COLO829 (cell line): ENCODE data around the gene DENND2A.
"Not testable (repeated sequence)": the region's sequence is repeated elsewhere in the genome, so short reads cannot be mapped to it uniquely, and the experiment has no call there.

ENCODE experiments used
- DNase-seq: peaks from one replicate; pipeline ENCODE4 v3.0.0; 2012; ENCODE audit warnings: low spot score

Gene DENND2A

DNA sequence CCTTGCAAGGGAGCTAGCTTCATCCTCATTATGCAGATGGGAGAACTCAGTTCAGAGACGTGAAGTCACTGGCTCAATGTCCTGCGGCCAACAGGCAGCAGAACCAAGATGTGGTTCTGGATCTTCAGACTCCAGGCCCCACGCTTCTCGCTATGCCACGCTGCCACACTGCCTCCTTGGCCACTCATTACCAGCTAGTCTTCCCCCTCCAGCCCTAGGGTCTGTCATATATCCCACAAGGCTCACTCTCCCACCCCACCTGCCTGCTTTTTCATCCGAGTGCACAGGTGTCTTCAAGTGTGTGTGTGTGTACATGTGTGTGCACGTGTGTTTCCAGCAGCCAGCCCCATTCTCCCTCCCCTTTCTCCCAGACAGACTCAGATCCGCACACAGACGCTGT lies 53.4 kb downstream of the DENND2A start:
- DNase-seq = no peak

DNA sequence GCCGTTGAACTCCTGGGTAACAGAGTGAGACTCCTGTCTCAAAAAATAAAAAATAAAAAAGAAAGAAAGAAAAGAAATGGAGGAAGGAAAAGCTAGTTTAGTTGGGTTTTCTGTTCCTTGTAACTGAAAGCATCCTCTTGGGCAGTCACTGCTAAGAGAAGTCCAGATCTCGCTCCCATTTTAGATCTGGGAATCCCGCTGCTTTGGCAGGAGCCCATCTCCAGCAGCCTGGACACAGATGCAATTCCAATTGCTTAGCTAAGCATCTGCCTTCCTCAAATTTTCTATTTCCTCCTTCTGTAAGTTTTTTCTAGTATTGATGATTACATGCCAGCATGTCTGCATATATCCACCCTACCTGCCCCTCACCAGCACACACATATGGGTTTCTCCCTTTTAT lies 54.1 kb downstream of the DENND2A start:
- DNase-seq = no peak

DNA sequence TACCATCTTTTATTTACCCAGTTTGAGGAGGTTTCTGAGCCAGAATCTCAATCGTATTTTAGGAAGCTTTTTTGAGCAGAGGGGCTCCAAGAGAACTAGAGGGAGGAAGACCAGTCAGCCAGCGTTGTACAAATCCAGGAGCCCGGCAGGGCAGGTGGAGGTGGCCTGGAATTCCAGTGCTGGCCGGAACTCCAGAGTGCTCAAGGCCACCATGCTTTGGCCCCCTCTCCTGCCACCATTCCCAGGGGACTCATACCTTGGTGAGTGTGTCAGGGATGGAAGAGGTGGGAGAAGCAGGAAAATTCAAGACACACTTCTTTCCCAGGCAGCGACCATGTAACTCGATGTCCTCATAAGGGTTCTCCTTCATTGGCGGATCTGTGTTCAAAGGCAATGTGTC lies 55.3 kb downstream of the DENND2A start:
- DNase-seq = no peak

DNA sequence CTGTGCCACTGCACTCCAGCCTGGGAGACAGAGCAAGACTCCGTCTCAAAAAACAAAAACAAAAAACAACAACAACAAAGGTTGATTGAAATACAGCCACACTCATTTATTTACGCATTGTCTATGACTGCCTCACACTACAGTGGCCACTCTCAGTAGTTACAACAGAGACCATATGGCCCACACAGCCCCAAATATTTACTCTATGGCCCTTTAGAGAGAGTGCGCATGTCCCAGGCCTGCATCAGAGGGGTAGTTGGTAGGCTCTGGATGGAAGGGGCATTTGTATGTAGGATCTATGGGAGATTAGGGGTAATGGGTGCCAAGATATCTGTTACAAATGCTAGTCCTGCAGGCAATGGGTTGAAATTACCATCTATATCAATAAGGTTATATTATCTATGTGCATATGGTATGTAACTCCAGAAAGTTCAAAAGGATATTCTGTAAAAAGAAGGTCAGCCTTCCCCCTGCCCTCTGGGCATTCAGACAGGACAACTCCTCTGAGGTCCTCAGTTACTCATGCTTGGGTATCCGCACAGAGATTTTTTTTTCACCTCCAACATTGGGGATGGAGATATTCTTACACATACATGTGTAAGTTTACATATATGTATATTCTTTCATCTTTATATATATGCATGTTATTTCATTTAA lies 56.3 kb downstream of the DENND2A start:
- DNase-seq = no peak

DNA sequence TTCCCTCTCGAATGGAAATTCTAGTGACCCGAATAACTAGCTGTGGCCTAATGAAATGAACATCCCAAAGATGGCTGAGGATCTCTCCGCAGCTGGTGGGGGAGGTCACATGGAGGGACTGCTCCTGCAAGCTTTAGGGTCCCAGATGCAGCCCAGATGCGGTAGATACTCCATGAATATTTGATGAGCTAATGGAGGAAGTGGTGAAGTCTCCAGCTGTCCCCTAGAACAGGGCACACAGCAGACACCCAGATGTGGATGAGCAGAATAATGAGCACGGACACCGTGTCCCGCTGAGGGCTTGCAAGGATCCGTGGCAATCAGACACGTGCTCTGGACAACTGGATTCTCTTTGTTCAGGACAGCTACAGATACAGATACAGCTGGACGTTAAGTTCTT lies 59.2 kb downstream of the DENND2A start:
- no peak for DNase-seq

DNA sequence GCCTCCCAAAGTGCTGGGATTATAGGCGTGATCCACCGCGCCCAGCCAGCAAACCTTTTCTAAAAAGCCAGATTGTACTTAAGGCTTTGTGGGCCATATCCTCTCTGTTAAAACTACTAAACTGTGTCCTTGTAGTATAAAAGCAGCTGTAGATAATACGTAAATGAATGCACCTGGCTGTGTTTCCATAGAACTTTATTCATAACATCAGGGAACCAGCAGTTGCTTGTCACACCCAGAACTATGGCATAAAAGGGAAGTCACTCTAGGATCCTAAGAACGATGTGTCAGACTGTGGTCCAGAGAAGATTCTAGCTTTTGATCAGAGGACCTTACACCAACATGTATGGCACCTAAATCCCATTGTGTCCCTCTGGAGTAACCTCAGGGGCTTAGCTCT lies 63.0 kb downstream of the DENND2A start:
- no peak for DNase-seq

DNA sequence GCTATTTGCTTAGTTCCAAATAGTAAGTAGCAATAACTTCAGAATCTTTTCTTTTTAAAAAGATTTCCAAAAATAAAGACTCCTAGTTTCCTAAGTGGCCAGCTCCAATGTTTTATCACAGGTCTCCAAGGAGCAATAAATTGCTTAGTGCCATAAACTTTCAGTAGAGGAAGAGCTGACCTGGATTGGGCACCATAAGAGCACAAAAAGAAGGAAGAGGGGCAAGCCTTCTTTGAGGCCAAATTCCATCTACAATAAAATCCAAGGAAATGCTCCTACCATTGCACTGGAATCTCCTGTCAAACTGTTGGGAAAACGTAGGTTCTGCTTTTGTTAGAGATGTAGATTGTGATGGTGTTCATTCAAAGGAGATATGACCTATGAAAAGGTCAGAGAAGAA lies 64.0 kb downstream of the DENND2A start:
- DNase-seq = no peak

DNA sequence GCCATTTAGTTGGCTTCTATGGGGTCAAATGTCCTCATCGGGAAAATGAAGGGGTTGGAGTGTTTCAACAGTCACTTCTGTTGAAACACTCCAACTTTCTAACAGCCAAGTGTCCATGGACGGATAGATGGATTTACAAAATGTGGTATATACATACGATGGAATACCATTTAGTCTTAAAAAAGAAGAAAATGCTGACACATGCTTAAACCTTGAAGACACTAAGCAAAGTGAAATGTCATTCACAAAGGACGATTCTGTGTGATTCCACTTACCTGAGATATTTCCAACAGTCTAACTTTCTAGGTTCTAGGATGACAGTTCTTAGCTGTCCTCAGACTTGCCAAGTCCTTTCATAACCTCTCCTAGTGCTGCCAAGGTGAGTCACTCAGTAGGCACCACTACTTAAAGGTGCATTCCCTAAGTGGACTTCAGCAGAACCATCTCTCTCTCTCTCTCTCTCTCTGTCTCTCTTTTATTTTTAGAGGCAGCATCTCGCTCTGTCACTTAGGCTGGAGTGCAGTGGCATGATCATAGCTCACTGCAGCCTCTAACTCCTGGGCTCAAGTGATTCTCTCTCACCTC lies 69.0 kb downstream of the DENND2A start:
- no peak for DNase-seq

DNA sequence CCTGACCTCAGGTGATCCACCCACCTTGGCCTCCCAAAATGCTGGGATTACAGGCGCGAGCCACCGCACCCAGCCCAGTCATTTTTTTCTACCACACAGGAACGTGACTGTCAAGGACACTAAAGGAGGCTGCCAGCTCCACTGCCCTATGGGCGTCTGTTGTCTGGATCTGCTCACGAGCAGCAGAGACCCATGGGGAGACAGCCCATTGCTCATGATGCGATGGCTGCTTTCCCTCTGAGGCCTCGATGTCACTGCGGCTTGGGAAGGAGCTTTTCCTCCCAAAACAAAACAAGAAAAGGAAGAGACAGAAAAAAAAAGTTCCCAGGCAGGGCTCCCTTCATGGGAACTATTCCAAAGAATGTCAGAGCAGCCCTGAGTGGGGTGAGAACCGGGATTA lies 70.5 kb downstream of the DENND2A start:
- no peak for DNase-seq

DNA sequence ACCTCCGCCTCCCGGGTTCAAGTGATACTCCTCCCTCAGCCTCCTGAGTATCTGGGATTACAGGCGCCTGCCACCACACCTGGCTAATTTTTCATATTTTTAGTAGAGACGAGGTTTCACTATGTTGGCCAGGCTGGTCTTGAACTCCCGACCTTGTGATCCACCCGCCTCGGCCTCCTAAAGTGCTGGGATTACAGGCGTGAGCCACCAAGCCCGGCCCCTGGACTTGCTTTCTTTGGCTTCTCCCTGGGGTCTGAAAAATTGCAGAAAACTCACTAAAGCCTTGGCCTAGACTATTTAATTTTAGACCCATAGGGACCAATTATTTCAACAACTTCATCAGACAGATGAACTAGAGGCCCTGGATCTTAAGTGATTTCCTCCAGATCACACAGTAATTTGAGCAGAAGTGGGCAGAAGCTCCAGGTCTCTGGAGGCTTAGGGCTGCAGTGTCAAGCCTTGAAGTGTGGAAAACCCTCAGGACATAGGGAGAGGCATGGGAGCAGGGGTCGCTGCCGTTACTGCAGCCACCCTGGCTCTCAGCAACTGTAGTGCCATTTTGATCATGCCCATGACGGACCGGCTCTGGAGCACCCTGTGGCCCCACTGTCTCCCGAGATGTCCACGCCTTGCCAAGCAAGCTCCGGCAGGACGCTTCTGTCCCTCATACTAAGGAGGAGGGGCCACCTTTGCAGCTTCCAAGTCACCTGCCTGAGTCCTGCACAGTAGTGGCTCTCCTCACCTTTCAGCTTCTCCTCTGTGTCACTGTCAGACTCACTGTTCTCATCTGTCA lies 72.4 kb downstream of the DENND2A start:
- DNase-seq = no peak

DNA sequence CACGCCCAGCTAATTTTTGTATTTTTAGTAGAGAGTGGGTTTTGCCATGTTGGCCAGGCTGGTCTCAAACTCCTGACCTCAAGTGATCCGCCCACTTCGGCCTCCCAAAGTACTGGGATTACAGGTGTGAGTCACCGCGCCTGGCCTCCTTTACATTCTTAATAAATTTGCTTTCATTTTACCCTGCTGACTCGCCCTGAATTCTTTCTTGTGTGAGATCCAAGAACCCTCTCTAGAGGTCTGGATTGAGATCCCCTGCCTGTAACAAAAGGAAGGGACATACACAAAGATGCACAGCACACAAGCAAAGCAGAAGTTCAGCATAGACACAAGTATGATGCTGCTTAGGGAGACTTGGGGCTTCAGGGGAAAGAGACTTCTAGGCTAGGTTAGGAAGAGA lies 74.4 kb downstream of the DENND2A start:
- not testable (repeated sequence) for DNase-seq

DNA sequence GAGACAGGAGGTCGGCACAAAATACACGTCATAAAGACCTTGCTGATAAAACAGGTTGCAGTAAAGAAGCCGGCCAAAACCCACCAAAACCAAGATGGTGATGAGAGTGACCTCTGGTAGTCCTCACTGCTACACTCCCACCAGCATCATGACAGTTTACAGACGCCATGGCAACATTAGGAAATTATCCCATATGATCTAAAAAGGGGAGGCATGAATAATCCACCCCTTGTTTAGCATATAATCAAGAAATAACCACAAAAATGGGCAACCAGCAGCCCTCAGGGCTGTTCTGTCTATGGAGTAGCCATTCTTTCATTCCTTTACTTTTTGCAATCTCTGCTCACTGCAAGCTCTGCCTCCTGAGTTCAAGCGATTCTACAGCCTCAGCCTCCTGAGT lies 74.9 kb downstream of the DENND2A start:
- DNase-seq = not testable (repeated sequence)

DNA sequence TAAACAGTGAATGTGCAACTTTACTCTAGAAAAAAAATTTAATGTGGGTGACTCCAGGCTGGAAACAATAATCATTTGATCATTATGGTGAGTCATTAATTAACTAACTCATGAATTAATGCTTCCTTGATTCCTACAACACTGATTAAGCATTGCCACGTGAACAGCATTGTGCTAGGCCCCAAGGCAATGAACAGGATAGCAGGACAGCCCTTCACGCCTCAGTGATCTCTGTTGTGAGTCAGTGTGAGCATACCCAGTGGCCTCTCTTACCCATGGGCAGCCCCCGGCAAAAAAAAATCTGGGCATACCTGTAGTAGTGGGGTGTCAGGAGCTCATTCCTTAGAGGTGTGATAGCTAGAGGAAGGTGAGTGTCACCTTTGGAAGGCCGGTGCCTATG lies 76.0 kb downstream of the DENND2A start:
- DNase-seq = no peak

DNA sequence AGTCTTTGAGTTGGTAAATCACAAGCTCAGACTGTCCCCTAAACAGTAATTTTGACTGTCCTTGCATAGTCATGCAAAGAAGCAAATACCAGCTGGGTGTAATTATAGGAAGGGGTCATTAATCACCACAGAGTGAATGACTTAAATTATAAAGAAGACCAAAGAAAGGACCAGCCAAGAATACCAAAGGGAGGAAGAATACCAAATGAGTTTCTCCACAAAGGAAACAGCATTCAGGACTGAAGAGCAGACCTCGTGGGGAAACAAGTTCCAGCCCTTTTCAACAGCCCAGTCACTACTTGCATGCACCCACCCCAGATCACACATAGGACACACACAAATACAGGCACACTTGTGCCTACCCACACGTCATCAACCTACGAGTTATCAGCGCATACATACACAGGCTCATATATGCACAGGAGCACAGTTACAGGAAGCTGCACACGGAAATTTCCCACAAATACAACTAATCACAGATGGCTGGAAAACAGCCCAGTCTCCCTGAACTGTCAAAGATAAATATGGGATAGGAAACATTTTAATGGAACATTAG lies 77.6 kb downstream of the DENND2A start:
- peak; percentile 53 for DNase-seq

DNA sequence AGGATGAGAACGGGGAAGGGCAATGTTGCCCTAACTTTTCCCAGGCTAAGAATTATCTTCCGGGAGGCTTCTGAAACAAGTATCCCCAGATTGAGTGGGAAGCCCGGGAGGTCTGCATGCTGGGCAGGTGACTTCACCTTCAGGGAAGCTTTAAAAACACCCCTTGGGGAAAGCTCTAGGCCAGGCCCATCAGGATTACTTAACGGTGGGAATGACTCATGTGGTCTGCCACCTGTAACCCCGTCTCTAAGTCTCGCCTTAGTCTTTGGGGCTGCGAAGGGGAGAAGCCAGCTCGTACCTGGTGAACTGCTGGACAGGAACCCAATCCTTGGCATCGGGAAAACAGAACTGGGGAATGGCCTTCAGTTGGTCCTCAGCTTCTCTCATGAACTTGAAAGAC lies 81.2 kb downstream of the DENND2A start:
- no peak for DNase-seq

DNA sequence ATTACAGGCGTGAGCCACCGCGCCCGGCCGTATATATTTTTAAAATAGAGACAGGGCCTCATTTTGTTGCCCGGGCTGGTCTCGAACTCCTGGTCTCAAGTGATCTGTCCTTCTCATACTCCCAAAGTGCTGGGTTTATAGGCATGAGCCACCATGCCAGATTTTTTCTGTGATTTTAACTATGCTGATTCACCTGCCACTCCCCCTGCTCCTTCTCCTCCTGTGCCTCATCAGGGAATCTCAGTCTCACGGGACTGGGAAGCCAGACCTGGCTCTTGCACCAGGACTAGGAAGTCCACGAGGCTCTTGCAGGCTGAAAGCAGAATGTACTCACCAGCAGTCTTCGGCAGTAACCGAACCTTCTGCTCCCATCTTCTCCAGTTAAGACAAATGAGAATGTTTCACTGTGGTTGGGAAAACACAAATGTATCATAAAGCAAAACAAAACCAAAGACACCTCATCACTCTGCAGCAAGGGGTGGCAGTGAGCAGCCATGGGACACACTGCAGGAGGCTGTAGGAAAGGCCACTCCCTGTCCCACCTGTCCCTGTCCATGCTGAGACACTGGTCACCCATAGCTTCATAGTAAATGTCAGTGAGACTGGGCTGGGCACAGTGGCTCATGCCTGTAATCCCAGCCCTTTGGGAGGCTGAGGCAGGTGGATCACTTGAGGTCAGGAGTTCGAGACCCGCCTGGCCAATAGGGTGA lies 82.6 kb downstream of the DENND2A start:
- DNase-seq = no peak

DNA sequence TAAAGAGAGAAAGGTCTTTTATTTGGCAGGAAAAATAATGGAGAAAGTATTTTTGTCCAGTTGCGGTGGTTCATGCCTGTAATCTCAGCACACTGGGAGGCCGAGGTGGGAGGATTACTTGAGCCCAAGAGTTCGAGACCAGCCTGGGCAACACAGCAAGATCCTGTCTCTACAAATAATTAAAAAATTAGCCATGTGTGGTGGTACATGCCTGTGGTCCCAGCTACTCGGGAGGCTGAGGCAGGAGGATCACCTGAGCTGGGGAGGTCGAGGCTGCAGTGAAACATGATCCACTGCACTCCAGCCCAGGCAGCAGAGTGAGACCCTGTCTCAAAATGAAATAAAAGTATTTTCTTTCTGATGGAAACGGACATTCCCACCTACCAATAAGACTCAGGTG lies 83.5 kb downstream of the DENND2A start:
- no peak for DNase-seq

DNA sequence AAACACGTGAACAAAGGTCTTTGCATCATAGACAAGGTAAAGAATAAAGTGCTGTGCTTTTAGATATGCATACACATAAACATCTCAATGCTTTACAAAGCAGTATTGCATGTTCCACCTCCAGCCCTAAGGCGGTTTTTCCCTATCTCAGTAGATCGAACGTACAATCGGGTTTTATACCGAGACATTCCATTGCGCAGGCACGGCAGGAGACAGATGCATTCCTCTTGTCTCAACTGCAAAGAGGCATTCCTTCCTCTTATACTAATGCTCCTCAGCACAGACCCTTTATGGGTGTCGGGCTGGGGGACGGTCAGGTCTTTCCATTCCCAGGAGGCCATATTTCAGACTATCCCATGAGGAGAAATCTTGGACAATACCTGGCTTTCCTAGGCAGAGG lies 87.4 kb downstream of the DENND2A start:
- not testable (repeated sequence) for DNase-seq

DNA sequence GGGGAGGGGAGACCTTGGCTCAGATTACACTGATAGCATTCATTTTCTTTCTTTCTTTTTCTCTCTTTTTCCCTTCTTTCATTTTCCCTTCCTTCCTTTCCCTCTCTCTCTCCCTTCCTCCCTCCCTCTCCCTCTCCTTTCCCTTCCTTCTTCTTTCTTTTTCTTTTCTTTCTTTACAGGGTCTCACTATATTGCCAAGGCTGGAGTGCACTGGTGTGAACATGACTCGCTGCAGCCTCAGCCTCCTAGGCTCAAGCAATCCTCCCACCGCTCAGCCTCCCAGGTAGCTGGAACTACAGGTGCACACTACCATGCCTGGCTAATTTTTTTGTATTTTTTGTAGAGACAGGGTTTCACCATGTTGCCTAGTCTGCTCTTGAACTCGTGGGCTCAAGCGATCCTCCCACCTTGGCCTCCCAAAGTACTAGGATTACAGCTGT lies 88.4 kb downstream of the DENND2A start:
- no peak for DNase-seq

DNA sequence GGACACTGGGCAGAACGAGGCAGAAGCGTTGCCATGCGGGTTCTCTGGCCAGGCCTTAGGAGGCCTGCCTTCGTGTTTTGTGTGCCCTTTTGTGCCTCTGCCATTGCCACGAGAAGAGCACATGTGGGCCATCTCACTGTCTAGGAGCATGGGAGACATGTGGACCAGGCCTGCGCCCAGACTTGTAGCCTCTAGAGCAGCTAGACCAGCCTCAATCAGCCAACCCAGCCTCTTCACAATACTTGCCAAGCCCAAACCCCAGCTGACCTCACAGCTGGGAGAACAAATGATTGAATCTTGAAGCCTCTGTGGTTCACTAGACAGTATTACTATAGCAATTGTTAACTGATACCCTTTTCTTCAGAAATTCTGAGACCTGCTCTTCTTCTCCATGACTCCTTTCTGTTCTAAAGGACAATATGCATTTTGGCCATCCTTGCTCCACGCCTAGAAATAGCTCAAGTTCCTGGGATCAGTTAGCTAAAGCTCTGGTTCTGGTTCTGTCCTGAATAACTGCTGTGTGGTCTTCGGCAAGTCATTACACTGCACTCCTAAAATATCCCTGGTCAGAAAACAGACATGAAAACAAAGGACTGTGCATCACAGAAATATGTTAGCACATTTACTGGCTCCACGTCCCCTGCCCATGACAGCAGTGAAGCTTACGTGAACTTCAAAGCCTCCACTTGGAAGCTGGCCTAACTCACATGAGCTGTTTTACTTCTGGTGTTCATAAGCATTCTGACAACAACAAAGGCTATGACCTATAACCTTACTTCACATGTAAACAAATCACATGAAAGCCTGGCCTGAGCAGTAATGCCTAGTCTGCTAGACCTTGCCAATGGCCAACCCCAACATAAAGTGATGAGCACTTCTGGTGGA lies 89.0 kb downstream of the DENND2A start:
- DNase-seq = no peak

DNA sequence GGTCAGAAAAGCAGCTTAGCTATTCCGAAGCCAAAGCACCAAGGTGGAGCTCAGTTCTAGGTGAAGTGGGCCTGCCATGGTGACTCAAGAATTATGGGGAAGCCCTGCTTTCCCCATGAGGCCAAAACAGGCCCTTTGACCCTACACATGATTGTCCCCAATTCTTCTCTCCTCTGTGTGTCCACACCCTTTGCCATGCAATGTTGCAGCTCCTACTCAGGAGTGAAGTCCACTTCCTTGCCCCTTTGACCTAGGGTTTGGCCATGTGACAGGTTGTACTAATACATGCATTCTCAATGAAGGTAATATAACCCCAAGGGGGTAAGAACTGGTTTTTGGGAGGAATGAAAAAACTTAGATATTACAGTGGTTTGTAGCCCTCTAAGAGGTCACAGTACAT lies 93.7 kb downstream of the DENND2A start:
- no peak for DNase-seq
